HepG2 (cell line): ENCODE data around the gene ELFN1. TPM values are rescaled to one million over a fixed set of nuclear protein-coding genes. Genes with fewer than 3 reads are reported as not detected.

Source experiments
- ATAC-seq: fragments of 200-7000 bp; cut with Tn5 transposase; 3 replicates; pipeline ENCODE4 v1.9.1; 2020; ENCODE audit warnings: mild to moderate bottlenecking, moderate library complexity
- BruUV-seq: library from RNA; stranded (reverse); fragments of 400-500 nt; replicated peaks from 2 replicates; lab custom pipeline; 2021; lab: Mats Ljungman, UMichigan
- CTCF ChIA-PET: fragments of 300-600 bp; formaldehyde crosslinking; extraction: SDS; loops from one replicate; lab custom pipeline; 2021; ENCODE audit warnings: low total read pairs, inconsistent platforms, low intra/inter-chr PET ratio; lab: Yijun Ruan, JAX
- POLR2A ChIA-PET: fragments of 350-600 bp; sonication (Branson Sonifier 250); formaldehyde crosslinking; loops from one replicate; lab custom pipeline; 2020; ENCODE audit warnings: antibody characterized with exemption, inconsistent platforms; lab: Yijun Ruan, JAX
- DNase-seq: peaks from one replicate; pipeline ENCODE4 v3.0.0-alpha.2; 2015; ENCODE audit warnings: low spot score
- FAIRE-seq: peaks from 3 replicates; lab custom pipeline; 2011; peaks lifted over from hg19 to GRCh38; lab: Jason Lieb, UNC
- H2AFZ ChIP-seq: one replicate; pipeline ENCODE4 v1.6.1; 2011; ENCODE audit warnings: low read length, inconsistent platforms
- H3K27ac ChIP-seq: fragments of 300-600 bp; 3 replicates; pipeline ENCODE4 v1.8.0; 2011; ENCODE audit warnings: mixed run types, mild to moderate bottlenecking, mixed read lengths, low read length, inconsistent platforms; ENCODE audit not compliant: insufficient read depth; ENCODE audit errors: extremely low read length
- H3K27me3 ChIP-seq, 2 experiments: fragments of 200-600 bp in 1 of 2; 2 replicates in 1 of 2; 3 replicates in 1 of 2; pipeline versions ENCODE4 v1.6.0 to v1.8.0; 2011; ENCODE audit warnings: low read length in 2 of 2, mild to moderate bottlenecking in 2 of 2, moderate library complexity in 2 of 2, inconsistent platforms in 1 of 2; ENCODE audit not compliant: insufficient read depth in 2 of 2, control insufficient read depth in 1 of 2
- H3K36me3 ChIP-seq, 2 experiments: fragments of 200-600 bp in 1 of 2; replicated peaks in 1 of 2; 2 replicates in 1 of 2; 3 replicates in 1 of 2; pipeline versions ENCODE4 v1.5.1 to v1.8.0; 2011; ENCODE audit warnings: low read length in 2 of 2, inconsistent platforms in 1 of 2; ENCODE audit not compliant: insufficient read depth in 2 of 2, control insufficient read depth in 1 of 2
- H3K4me1 ChIP-seq: 2 replicates; pipeline ENCODE4 v1.5.1; 2012; ENCODE audit warnings: low read length, inconsistent platforms; ENCODE audit not compliant: insufficient read depth
- H3K4me2 ChIP-seq: 2 replicates; pipeline ENCODE4 v1.6.0; 2011; ENCODE audit warnings: low read depth, low read length, inconsistent platforms
- H3K4me3 ChIP-seq, 3 experiments: fragments of 200-600 bp in 1 of 3; sonication (generic), shearing (Covaris generic) in 1 of 3; replicated peaks in 1 of 3; 2 replicates each; pipeline ENCODE4 v1.5.1; 2011 to 2016; ENCODE audit warnings: low read length in 3 of 3, inconsistent platforms in 2 of 3, low read depth in 2 of 3, mild to moderate bottlenecking in 2 of 3, control low read depth in 1 of 3, mixed read lengths in 1 of 3; ENCODE audit not compliant: insufficient read depth in 1 of 3
- H3K79me2 ChIP-seq: one replicate; pipeline ENCODE4 v1.6.1; 2011; ENCODE audit warnings: low read length, inconsistent platforms; ENCODE audit not compliant: insufficient read depth
- H3K9ac ChIP-seq: 2 replicates; pipeline ENCODE4 v1.6.0; 2011; ENCODE audit warnings: mild to moderate bottlenecking, low read depth, low read length, inconsistent platforms; ENCODE audit not compliant: insufficient read depth
- H3K9me3 ChIP-seq: 2 replicates; pipeline ENCODE4 v1.5.1; 2012; ENCODE audit warnings: mild to moderate bottlenecking, low read length
- H4K20me1 ChIP-seq: 2 replicates; pipeline ENCODE4 v1.6.0; 2011; ENCODE audit warnings: inconsistent platforms, mild to moderate bottlenecking, low read length, moderate library complexity; ENCODE audit not compliant: insufficient read depth
- ARID2 ChIP-seq: sonication (generic); formaldehyde crosslinking; IDR thresholded peaks from 2 replicates; pipeline ENCODE4 v1.8.1; 2022; ENCODE audit warnings: mild to moderate bottlenecking, missing genetic modification reagents, borderline replicate concordance
- ATM ChIP-seq: fragments of 450-650 bp; IDR thresholded peaks from 2 replicates; pipeline ENCODE4 v1.7.1; 2017; ENCODE audit warnings: mild to moderate bottlenecking, borderline replicate concordance
- PHF8 ChIP-seq: sonication (generic); formaldehyde crosslinking; IDR thresholded peaks from 2 replicates; pipeline ENCODE4 v1.5.0; 2020; ENCODE audit warnings: missing genetic modification reagents
- THAP7 ChIP-seq: sonication (generic); formaldehyde crosslinking; IDR thresholded peaks from 2 replicates; pipeline ENCODE4 v1.8.1; 2023; ENCODE audit warnings: mild to moderate bottlenecking, missing genetic modification reagents
- THAP9 ChIP-seq: sonication (generic); formaldehyde crosslinking; IDR thresholded peaks from 2 replicates; pipeline ENCODE4; 2020; ENCODE audit warnings: missing genetic modification reagents, mild to moderate bottlenecking, borderline replicate concordance
- YEATS4 ChIP-seq: sonication (generic); formaldehyde crosslinking; IDR thresholded peaks from 2 replicates; pipeline ENCODE4 v1.4.0; 2020; ENCODE audit warnings: missing genetic modification reagents, borderline replicate concordance
- ZNF574 ChIP-seq: sonication (generic); formaldehyde crosslinking; IDR thresholded peaks from 2 replicates; pipeline ENCODE4 v1.4.0; 2020; ENCODE audit warnings: missing genetic modification reagents
- ZNF577 ChIP-seq: sonication (generic); formaldehyde crosslinking; IDR thresholded peaks from 2 replicates; pipeline ENCODE4 v1.4.0; 2020; ENCODE audit warnings: mild to moderate bottlenecking, low read depth, missing genetic modification reagents, borderline replicate concordance
- ZNF687 ChIP-seq: sonication (generic); formaldehyde crosslinking; IDR thresholded peaks from 2 replicates; pipeline ENCODE4 v1.5.1; 2020; ENCODE audit warnings: mild to moderate bottlenecking, missing genetic modification reagents, moderate library complexity
- WGBS: methylation state at CpG from one replicate; pipeline ENCODE4 v1.1.6; 2017; ENCODE audit warnings: low lambda C conversion rate; 5-methylcytosine and 5-hydroxymethylcytosine counted together
- in situ Hi-C: cut with HindIII; loops from 2 replicates; pipeline ENCODE4 v1.10.0; 2017; ENCODE audit warnings: low pct_unique_long_range_greater_than_20kb; ENCODE audit not compliant: extremely low pct_ligation_motif_present
- intact Hi-C: fragments of 100-400 bp; cut with micrococcal nuclease; formaldehyde crosslinking; loops from one replicate; pipeline ENCODE4 v1.10.0; 2022; ENCODE audit not compliant: unreplicated experiment
- polyA plus RNA-seq, 8 experiments: library from polyadenylated mRNA; depleted of rRNA in 3 of 8; stranded (reverse) in 7 of 8; unstranded in 1 of 8; fragments of >200 nt; fragmentation: Illumina TruSeq in 4 of 8; extraction: Trizol in 4 of 8; gene quantifications; 2 replicates each; pipeline versions ENCODE4 v1.2.1 to v1.2.3, GENCODE V29; 2011 to 2016; ENCODE audit warnings: low read depth in 4 of 8, missing spikeins in 1 of 8, mixed read lengths in 1 of 8; ENCODE audit not compliant: insufficient read depth in 1 of 8
- total RNA-seq, 5 experiments: library from RNA; depleted of rRNA; stranded (reverse); fragments of >200 nt; fragmentation: Illumina TruSeq; extraction: Trizol; gene quantifications; 2 replicates each; pipeline ENCODE4 v1.2.3, GENCODE V29; 2016; ENCODE audit warnings: low read depth in 1 of 5

The ELFN1 gene
- total and polyA plus RNA-seq, 2 of the 13 experiments (the other 11 are each of a cell fraction or from before 2014, with no cell fraction given) = 0.13 to 0.18 TPM

- intact Hi-C loops = no loop called here
- Histone ChIP-seq H3K9me3 (no peaks in the 10 kb centered on the region), H3K4me2 (peak overlapping the region; percentile 47), H3K79me2 (no peaks in the 10 kb centered on the region), H3K27ac (no peak overlapping the region), H3K27me3 (peaks cover 8 to 37% of the 10 kb centered on the region in 2 experiments; a peak in 4 of 5 replicates), H2AFZ (no peak overlapping the region), H4K20me1 (no peaks in the 10 kb centered on the region), H3K4me3 (peak overlapping the region in 1 of 3 experiments; percentile 37; a peak in 1 of 6 replicates), H3K9ac (no peak overlapping the region), H3K36me3 (no peaks in the 10 kb centered on the region)
- FAIRE-seq (no peak), DNase-seq (no peak), ATAC-seq (peak; percentile 29)
- POLR2A ChIA-PET = no interaction called here
- WGBS = 18% methylated on average over 9 of the region's 24 CpGs
- BruUV-seq = no TSS peak
- CTCF ChIA-PET = no interaction called here
- in situ Hi-C loops = loop anchor here (10.0 kb wide), 1 partner anchor 165 kb away; no protein-coding TSS in a partner anchor
- no peak for TF ChIP-seq ATM
- no peak for TF ChIP-seq THAP9 (CRISPR knock-in tag)
- no peak for TF ChIP-seq YEATS4
- TF ChIP-seq ZNF577 (CRISPR knock-in tag) = no peak
- peak; percentile 29; the same call in 1 of the 2 replicates for TF ChIP-seq ZNF574 (CRISPR knock-in tag)
- TF ChIP-seq ARID2 (CRISPR knock-in tag) = no peak
- TF ChIP-seq ZNF687 (CRISPR knock-in tag) = peak; percentile 28
- TF ChIP-seq THAP7 (CRISPR knock-in tag) = no peak
- 0 out of 2 replicates have a peak, but pooled peaks have one; percentile 12 for TF ChIP-seq PHF8 (CRISPR knock-in tag)
- TF ChIP-seq, all 625 proteins: peak for 3
- peaks cover 36% of the 10 kb centered on the region for H3K4me1 ChIP-seq
Measured at GRCh38 chr7:1749864-1750466, 79.9 kb downstream of the ELFN1 start.
